T-helper 17 cell (primary cell): ENCODE measurements around the gene CREB3L4. TPM values are rescaled to one million over a fixed set of nuclear protein-coding genes. Genes with fewer than 3 reads are reported as not detected.

Experiments
- total RNA-seq, 4 donors: library from RNA in 2 of 4; stranded (reverse) in 2 of 4; gene quantifications; one replicate each; pipeline ENCODE4 v1.2.3 and lab custom pipeline; 2022 to 2026

The CREB3L4 gene
- total RNA-seq, 2 donors from 2014 or later = 4.5 to 6.0 TPM

Other genes with a start within 250 kb of the CREB3L4 start
- gene INTS3, start 239.9 kb upstream of the CREB3L4 start, total RNA-seq = 10 to 100 TPM; 33.6 to 47.6 TPM
- gene SLC27A3, start 192.5 kb upstream of the CREB3L4 start, total RNA-seq = 10 to 100 TPM in 1 of 2 donors, 1 to 10 TPM in 1; 7.4 to 10.0 TPM
- 10 to 100 TPM; 63.3 to 72.9 TPM for gene GATAD2B, start 44.9 kb upstream of the CREB3L4 start, total RNA-seq
- gene DENND4B, start 21.2 kb upstream of the CREB3L4 start, total RNA-seq = 100 to 1,000 TPM; 120 to 157 TPM
- gene CRTC2, start 9.3 kb upstream of the CREB3L4 start, total RNA-seq = 100 to 1,000 TPM; 133 to 151 TPM
- gene SLC39A1, start 4.4 kb upstream of the CREB3L4 start, total RNA-seq = 10 to 100 TPM; 14.1 to 16.4 TPM
- gene JTB, start 9.8 kb downstream of the CREB3L4 start, total RNA-seq = 10 to 100 TPM; 88.1 to 90.3 TPM
- 1 to 10 TPM in 1 of 2 donors, under 1 TPM in 1; 0.40 to 2.2 TPM for gene RAB13, start 18.4 kb downstream of the CREB3L4 start, total RNA-seq
- gene RPS27, start 22.9 kb downstream of the CREB3L4 start, total RNA-seq = 1,000 to 10,000 TPM; 4,265 to 4,392 TPM
- under 1 TPM in 1 of 2 donors, not detected in 1; 0.07 TPM for gene NUP210L, start 187.2 kb downstream of the CREB3L4 start, total RNA-seq
- 100 to 1,000 TPM; 386 to 391 TPM for gene TPM3, start 224.2 kb downstream of the CREB3L4 start, total RNA-seq
- gene CFAP141, start 238.4 kb downstream of the CREB3L4 start, total RNA-seq = not detected